KMS-11 (cell line): Measurements from ENCODE around the gene ZFAND3.
"Not testable (repeated sequence)": the region's sequence is repeated elsewhere in the genome, so short reads cannot be mapped to it uniquely, and the experiment has no call there.

Experiments
- H2AFZ ChIP-seq: fragments of 200-600 bp; sonication (generic); 2 replicates; pipeline ENCODE4 v1.6.1; 2016; ENCODE audit warnings: antibody characterized with exemption, mixed run types, low read depth
- H3K27ac ChIP-seq: fragments of 200-600 bp; sonication (generic); 2 replicates; pipeline ENCODE4 v1.6.1; 2016; ENCODE audit warnings: mild to moderate bottlenecking, mixed run types
- H3K27me3 ChIP-seq: fragments of 200-600 bp; sonication (generic); 2 replicates; pipeline ENCODE4 v1.6.1; 2017; ENCODE audit warnings: mild to moderate bottlenecking, low read depth, mixed run types, moderate library complexity; ENCODE audit not compliant: insufficient read depth
- H3K36me3 ChIP-seq: fragments of 200-600 bp; sonication (generic); 2 replicates; pipeline ENCODE4 v1.6.1; 2017; ENCODE audit warnings: mild to moderate bottlenecking, mixed run types; ENCODE audit not compliant: insufficient read depth
- H3K4me1 ChIP-seq: fragments of 200-600 bp; sonication (generic); 2 replicates; pipeline ENCODE4 v1.6.1; 2016; ENCODE audit warnings: mild to moderate bottlenecking, low read depth, mixed run types; ENCODE audit not compliant: poor library complexity, severe bottlenecking
- H3K4me2 ChIP-seq: fragments of 200-600 bp; sonication (generic); 2 replicates; pipeline ENCODE4 v1.7.0; 2016; ENCODE audit warnings: mild to moderate bottlenecking, mixed run types
- H3K4me3 ChIP-seq: fragments of 200-600 bp; sonication (generic); IDR thresholded peaks from 2 replicates; pipeline ENCODE4 v1.6.1; 2017; ENCODE audit warnings: low read depth, low read length, mixed read lengths; ENCODE audit not compliant: insufficient read depth
- H3K79me2 ChIP-seq: fragments of 200-600 bp; sonication (generic); 2 replicates; pipeline ENCODE4 v1.6.1; 2016; ENCODE audit warnings: low read depth, mixed run types; ENCODE audit not compliant: insufficient read depth
- H3K9ac ChIP-seq: fragments of 200-600 bp; sonication (generic); 2 replicates; pipeline ENCODE4 v1.6.1; 2016; ENCODE audit warnings: mild to moderate bottlenecking, mixed run types
- H4K20me1 ChIP-seq: fragments of 200-600 bp; sonication (generic); 2 replicates; pipeline ENCODE4 v1.6.1; 2016; ENCODE audit warnings: mild to moderate bottlenecking, mixed run types; ENCODE audit not compliant: insufficient read depth
- CTCF ChIP-seq: fragments of 200-600 bp; sonication (generic); conservative IDR thresholded peaks from 2 replicates; pipeline ENCODE4 v1.6.1; 2017; ENCODE audit warnings: low read depth, mild to moderate bottlenecking, antibody characterized with exemption, low read length, moderate library complexity, mixed read lengths

The ZFAND3 gene

GRCh38 chr6:37889051-37889450 lies 69.5 kb downstream of the ZFAND3 start:
- Histone ChIP-seq H2AFZ (no peak overlapping the region), H3K79me2 (peaks cover 8% of the 10 kb centered on the region; the same call in 1 of the 2 replicates), H3K36me3 (no peaks in the 10 kb centered on the region), H3K4me1 (no peaks in the 10 kb centered on the region), H4K20me1 (no peaks in the 10 kb centered on the region), H3K4me3 (no peak overlapping the region), H3K4me2 (no peak overlapping the region), H3K27me3 (no peaks in the 10 kb centered on the region), H3K27ac (no peak overlapping the region), H3K9ac (no peak overlapping the region)
- TF ChIP-seq CTCF, result no peak

- Histone ChIP-seq H3K4me1 (no peaks in the 10 kb centered on the region), H3K27me3 (no peaks in the 10 kb centered on the region), H2AFZ (no peak overlapping the region), H3K36me3 (no peaks in the 10 kb centered on the region), H3K4me3 (no peak overlapping the region), H3K79me2 (peaks cover 8% of the 10 kb centered on the region; the same call in 1 of the 2 replicates), H3K9ac (no peak overlapping the region), H3K27ac (no peak overlapping the region), H4K20me1 (no peaks in the 10 kb centered on the region), H3K4me2 (no peak overlapping the region)
- TF ChIP-seq CTCF, result no peak
These were observed 70.0 kb downstream of the ZFAND3 start for GRCh38 chr6:37889486-37889885.

GRCh38 chr6:37891072-37891471 lies 71.5 kb downstream of the ZFAND3 start:
- H3K4me2 ChIP-seq, result no peak overlapping the region
- H3K36me3 ChIP-seq, result no peaks in the 10 kb centered on the region
- no peak overlapping the region for H3K9ac ChIP-seq
- no peak overlapping the region for H2AFZ ChIP-seq
- peaks cover 8% of the 10 kb centered on the region; the same call in 1 of the 2 replicates for H3K79me2 ChIP-seq
- no peak overlapping the region for H3K4me3 ChIP-seq
- H4K20me1 ChIP-seq, result no peaks in the 10 kb centered on the region
- H3K27me3 ChIP-seq, result no peaks in the 10 kb centered on the region
- no peak overlapping the region for H3K27ac ChIP-seq
- no peak for TF ChIP-seq CTCF
- H3K4me1 ChIP-seq, result no peaks in the 10 kb centered on the region

- Histone ChIP-seq H2AFZ (no peak overlapping the region), H3K36me3 (no peaks in the 10 kb centered on the region), H3K79me2 (peaks cover 8% of the 10 kb centered on the region; the same call in 1 of the 2 replicates), H3K9ac (no peak overlapping the region), H4K20me1 (no peaks in the 10 kb centered on the region), H3K4me1 (no peaks in the 10 kb centered on the region), H3K4me2 (no peak overlapping the region), H3K27me3 (no peaks in the 10 kb centered on the region), H3K4me3 (no peak overlapping the region), H3K27ac (no peak overlapping the region)
- TF ChIP-seq CTCF, result no peak
These were observed 73.7 kb downstream of the ZFAND3 start for GRCh38 chr6:37893257-37893656.

GRCh38 chr6:37893734-37894133 lies 74.2 kb downstream of the ZFAND3 start:
- H3K4me2 ChIP-seq, H3K36me3 ChIP-seq, H3K9ac ChIP-seq, H3K27ac ChIP-seq, H3K79me2 ChIP-seq, H2AFZ ChIP-seq, H4K20me1 ChIP-seq, H3K27me3 ChIP-seq, H3K4me3 ChIP-seq, H3K4me1 ChIP-seq: not testable (repeated sequence)
